HepG2 (cell line): ENCODE results near the gene FBXW12. TPM values are rescaled to one million over a fixed set of nuclear protein-coding genes. Genes with fewer than 3 reads are reported as not detected.
A peak's percentile ranks its signal among the peaks of the same experiment; 100 is the strongest.

Source experiments
- ATAC-seq: fragments of 200-7000 bp; cut with Tn5 transposase; 3 replicates; pipeline ENCODE4 v1.9.1; 2020; ENCODE audit warnings: mild to moderate bottlenecking, moderate library complexity
- BruUV-seq: library from RNA; stranded (reverse); fragments of 400-500 nt; replicated peaks from 2 replicates; lab custom pipeline; 2021; lab: Mats Ljungman, UMichigan
- CTCF ChIA-PET: fragments of 300-600 bp; formaldehyde crosslinking; extraction: SDS; loops from one replicate; lab custom pipeline; 2021; ENCODE audit warnings: low total read pairs, inconsistent platforms, low intra/inter-chr PET ratio; lab: Yijun Ruan, JAX
- POLR2A ChIA-PET: fragments of 350-600 bp; sonication (Branson Sonifier 250); formaldehyde crosslinking; loops from one replicate; lab custom pipeline; 2020; ENCODE audit warnings: antibody characterized with exemption, inconsistent platforms; lab: Yijun Ruan, JAX
- DNase-seq: peaks from one replicate; pipeline ENCODE4 v3.0.0-alpha.2; 2015; ENCODE audit warnings: low spot score
- FAIRE-seq: peaks from 3 replicates; lab custom pipeline; 2011; peaks lifted over from hg19 to GRCh38; lab: Jason Lieb, UNC
- H2AFZ ChIP-seq: one replicate; pipeline ENCODE4 v1.6.1; 2011; ENCODE audit warnings: low read length, inconsistent platforms
- H3K27ac ChIP-seq: fragments of 300-600 bp; 3 replicates; pipeline ENCODE4 v1.8.0; 2011; ENCODE audit warnings: mixed run types, mild to moderate bottlenecking, mixed read lengths, low read length, inconsistent platforms; ENCODE audit not compliant: insufficient read depth; ENCODE audit errors: extremely low read length
- H3K27me3 ChIP-seq, 2 experiments: fragments of 200-600 bp in 1 of 2; 2 replicates in 1 of 2; 3 replicates in 1 of 2; pipeline versions ENCODE4 v1.6.0 to v1.8.0; 2011; ENCODE audit warnings: low read length in 2 of 2, mild to moderate bottlenecking in 2 of 2, moderate library complexity in 2 of 2, inconsistent platforms in 1 of 2; ENCODE audit not compliant: insufficient read depth in 2 of 2, control insufficient read depth in 1 of 2
- H3K36me3 ChIP-seq, 2 experiments: fragments of 200-600 bp in 1 of 2; replicated peaks in 1 of 2; 2 replicates in 1 of 2; 3 replicates in 1 of 2; pipeline versions ENCODE4 v1.5.1 to v1.8.0; 2011; ENCODE audit warnings: low read length in 2 of 2, inconsistent platforms in 1 of 2; ENCODE audit not compliant: insufficient read depth in 2 of 2, control insufficient read depth in 1 of 2
- H3K4me1 ChIP-seq: 2 replicates; pipeline ENCODE4 v1.5.1; 2012; ENCODE audit warnings: low read length, inconsistent platforms; ENCODE audit not compliant: insufficient read depth
- H3K4me2 ChIP-seq: 2 replicates; pipeline ENCODE4 v1.6.0; 2011; ENCODE audit warnings: low read depth, low read length, inconsistent platforms
- H3K4me3 ChIP-seq, 3 experiments: fragments of 200-600 bp in 1 of 3; sonication (generic), shearing (Covaris generic) in 1 of 3; replicated peaks in 1 of 3; 2 replicates each; pipeline ENCODE4 v1.5.1; 2011 to 2016; ENCODE audit warnings: low read length in 3 of 3, inconsistent platforms in 2 of 3, low read depth in 2 of 3, mild to moderate bottlenecking in 2 of 3, control low read depth in 1 of 3, mixed read lengths in 1 of 3; ENCODE audit not compliant: insufficient read depth in 1 of 3
- H3K79me2 ChIP-seq: one replicate; pipeline ENCODE4 v1.6.1; 2011; ENCODE audit warnings: low read length, inconsistent platforms; ENCODE audit not compliant: insufficient read depth
- H3K9ac ChIP-seq: 2 replicates; pipeline ENCODE4 v1.6.0; 2011; ENCODE audit warnings: mild to moderate bottlenecking, low read depth, low read length, inconsistent platforms; ENCODE audit not compliant: insufficient read depth
- H3K9me3 ChIP-seq: 2 replicates; pipeline ENCODE4 v1.5.1; 2012; ENCODE audit warnings: mild to moderate bottlenecking, low read length
- H4K20me1 ChIP-seq: 2 replicates; pipeline ENCODE4 v1.6.0; 2011; ENCODE audit warnings: inconsistent platforms, mild to moderate bottlenecking, low read length, moderate library complexity; ENCODE audit not compliant: insufficient read depth
- HES4 ChIP-seq: sonication (generic); formaldehyde crosslinking; IDR thresholded peaks from 2 replicates; pipeline ENCODE4 v1.9.0; 2021; ENCODE audit warnings: mild to moderate bottlenecking, missing genetic modification reagents, borderline replicate concordance
- HNF4A ChIP-seq: sonication (generic); formaldehyde crosslinking; IDR thresholded peaks from 2 replicates; pipeline ENCODE4 v1.4.0; 2020; ENCODE audit warnings: missing genetic modification reagents
- PCBP1 ChIP-seq: fragments of 200-400 bp; formaldehyde crosslinking; IDR thresholded peaks from 2 replicates; pipeline ENCODE4 v1.6.1; 2017; ENCODE audit warnings: mild to moderate bottlenecking, low read depth, low read length, borderline replicate concordance
- PRDM4 ChIP-seq: sonication (generic); formaldehyde crosslinking; IDR thresholded peaks from 2 replicates; pipeline ENCODE4 v1.9.0; 2021; ENCODE audit warnings: missing genetic modification reagents, borderline replicate concordance
- PTBP1 ChIP-seq: fragments of 200-400 bp; formaldehyde crosslinking; IDR thresholded peaks from 2 replicates; pipeline ENCODE4 v1.6.1; 2018; ENCODE audit warnings: low read length, low read depth; ENCODE audit not compliant: poor library complexity, severe bottlenecking
- TARDBP ChIP-seq: sonication (generic); formaldehyde crosslinking; IDR thresholded peaks from 2 replicates; pipeline ENCODE4 v1.8.0; 2022; ENCODE audit warnings: mild to moderate bottlenecking, missing genetic modification reagents
- ZC3H13 ChIP-seq: sonication (generic); formaldehyde crosslinking; IDR thresholded peaks from 2 replicates; pipeline ENCODE4 v1.8.1; 2023; ENCODE audit warnings: mild to moderate bottlenecking, missing genetic modification reagents, moderate library complexity
- ZFY ChIP-seq: sonication (generic); formaldehyde crosslinking; IDR thresholded peaks from 2 replicates; pipeline ENCODE4 v1.4.0; 2020; ENCODE audit warnings: missing genetic modification reagents
- ZNF839 ChIP-seq: sonication (generic); formaldehyde crosslinking; IDR thresholded peaks from 2 replicates; pipeline ENCODE4 v1.4.0; 2020; ENCODE audit warnings: missing genetic modification reagents, mild to moderate bottlenecking, borderline replicate concordance
- WGBS: methylation state at CpG from one replicate; pipeline ENCODE4 v1.1.6; 2017; ENCODE audit warnings: low lambda C conversion rate; 5-methylcytosine and 5-hydroxymethylcytosine counted together
- in situ Hi-C: cut with HindIII; loops from 2 replicates; pipeline ENCODE4 v1.10.0; 2017; ENCODE audit warnings: low pct_unique_long_range_greater_than_20kb; ENCODE audit not compliant: extremely low pct_ligation_motif_present
- intact Hi-C: fragments of 100-400 bp; cut with micrococcal nuclease; formaldehyde crosslinking; loops from one replicate; pipeline ENCODE4 v1.10.0; 2022; ENCODE audit not compliant: unreplicated experiment
- polyA plus RNA-seq, 8 experiments: library from polyadenylated mRNA; depleted of rRNA in 3 of 8; stranded (reverse) in 7 of 8; unstranded in 1 of 8; fragments of >200 nt; fragmentation: Illumina TruSeq in 4 of 8; extraction: Trizol in 4 of 8; gene quantifications; 2 replicates each; pipeline versions ENCODE4 v1.2.1 to v1.2.3, GENCODE V29; 2011 to 2016; ENCODE audit warnings: low read depth in 4 of 8, missing spikeins in 1 of 8, mixed read lengths in 1 of 8; ENCODE audit not compliant: insufficient read depth in 1 of 8
- total RNA-seq, 5 experiments: library from RNA; depleted of rRNA; stranded (reverse); fragments of >200 nt; fragmentation: Illumina TruSeq; extraction: Trizol; gene quantifications; 2 replicates each; pipeline ENCODE4 v1.2.3, GENCODE V29; 2016; ENCODE audit warnings: low read depth in 1 of 5

FBXW12 gene
- total and polyA plus RNA-seq, 2 of the 13 experiments (the other 11 are each of a cell fraction or from before 2014, with no cell fraction given) = not detected

GRCh38 chr3:48432411-48433371 lies 60.7 kb downstream of the FBXW12 start (continued):
- TF ChIP-seq PTBP1 (no peak), PRDM4 (CRISPR knock-in tag) (no peak), HES4 (CRISPR knock-in tag) (0 out of 2 replicates have a peak, but pooled peaks have one; percentile 36), ZFY (0 out of 2 replicates have a peak, but pooled peaks have one; percentile 34), PCBP1 (no peak)

- intact Hi-C loops (no loop called here), in situ Hi-C loops (no loop called here)
- H3K9ac ChIP-seq = peak overlapping the region; percentile 45
- POLR2A ChIA-PET = interaction anchor here (1.2 to 9.0 kb wide), 7 partner anchors 10 to 40 kb away, joined by 3 to 130 read pairs (median 17); partner anchors contain the start of gene ATRIP
- H3K79me2 ChIP-seq = peaks cover 7% of the 10 kb centered on the region
- H2AFZ ChIP-seq = no peak overlapping the region
- H3K36me3 ChIP-seq = peaks cover 1 to 4% of the 10 kb centered on the region in 2 experiments; a peak in 3 of 5 replicates
- peak overlapping the region in 2 of 3 experiments; percentile 0 to 26; a peak in 2 of 6 replicates for H3K4me3 ChIP-seq
- WGBS = 44% methylated on average over 11 of the region's 12 CpGs
- peaks cover 70% of the 10 kb centered on the region for H3K4me1 ChIP-seq
- peak overlapping the region; percentile 49 for H3K4me2 ChIP-seq
- BruUV-seq = TSS peak; percentile 40
- H3K9me3 ChIP-seq = no peaks in the 10 kb centered on the region
- ATAC-seq (peak; percentile 11), FAIRE-seq (peak; percentile 80), DNase-seq (peak; percentile 79)
- no peaks in the 10 kb centered on the region for H4K20me1 ChIP-seq
- CTCF ChIA-PET = interaction anchor here (1.2 to 5.7 kb wide), 5 partner anchors 17 to 201 kb away, joined by 3 to 117 read pairs (median 28); no protein-coding TSS in a partner anchor
- peak overlapping the region; percentile 99 for H3K27ac ChIP-seq
- no peaks in the 10 kb centered on the region for H3K27me3 ChIP-seq
- TF ChIP-seq ZC3H13 = no peak
- peak; percentile 77 for TF ChIP-seq HNF4A (CRISPR knock-in tag)
- TF ChIP-seq ZNF839 (CRISPR knock-in tag) = no peak
- TF ChIP-seq PRDM4 (CRISPR knock-in tag) = no peak
- peak; percentile 21; the same call in 1 of the 2 replicates for TF ChIP-seq TARDBP (CRISPR knock-in tag)
Measured at GRCh38 chr3:48433472-48434118, 61.6 kb downstream of the FBXW12 start.
